Spinal cord (tissue), 10 donors: ENCODE data around the gene KRTAP5-3. TPM values are rescaled to one million over a fixed set of nuclear protein-coding genes. Genes with fewer than 3 reads are reported as not detected.
"Not testable (repeated sequence)": the region's sequence is repeated elsewhere in the genome, so short reads cannot be mapped to it uniquely, and the experiment has no call there.

Experiments used
- DNase-seq, 6 donors: peaks; one replicate each; pipeline versions ENCODE4 v3.0.0 to v3.0.0-alpha.2; 2013 to 2015; ENCODE audit warnings: low spot score in 6 of 6, low read depth in 4 of 6
- H3K27ac ChIP-seq: one replicate; pipeline ENCODE4 v1.5.1; 2013; ENCODE audit warnings: low read depth, low read length, control low read depth
- H3K27me3 ChIP-seq: one replicate; pipeline ENCODE4 v1.6.1; 2013; ENCODE audit warnings: low read length; ENCODE audit not compliant: control insufficient read depth, insufficient read depth
- H3K36me3 ChIP-seq: one replicate; pipeline ENCODE4 v1.6.1; 2013; ENCODE audit warnings: low read length; ENCODE audit not compliant: control insufficient read depth, insufficient read depth
- H3K4me1 ChIP-seq: one replicate; pipeline ENCODE4 v1.6.1; 2013; ENCODE audit warnings: low read length; ENCODE audit not compliant: control insufficient read depth, insufficient read depth
- H3K4me3 ChIP-seq: one replicate; pipeline ENCODE4 v1.5.1; 2013; ENCODE audit warnings: low read depth, low read length, control low read depth
- H3K9me3 ChIP-seq: one replicate; pipeline ENCODE4 v1.6.1; 2013; ENCODE audit warnings: low read length; ENCODE audit not compliant: control insufficient read depth, insufficient read depth
- WGBS: methylation state at CpG from one replicate; pipeline ENCODE4 v1.1.5; 2013; ENCODE audit warnings: missing lambda C conversion rate; ENCODE audit not compliant: insufficient coverage; 5-methylcytosine and 5-hydroxymethylcytosine counted together
- polyA plus RNA-seq, 2 donors: library from polyadenylated mRNA; unstranded; fragments of 120-200 nt; gene quantifications; one replicate each; pipeline ENCODE4 v1.2.1, GENCODE V29; 2013; ENCODE audit not compliant: insufficient read length in 2 of 2
- total RNA-seq, 2 donors: library from RNA; depleted of rRNA in 1 of 2; stranded (reverse); fragments of 120-200 nt in 1 of 2; fragments of >200 nt in 1 of 2; gene quantifications; one replicate each; pipeline versions ENCODE4 v1.2.3 to v1.2.4, GENCODE V29; 2013 to 2014
- donor health status: healthy.

The KRTAP5-3 gene
- total and polyA plus RNA-seq, 4 donors: not detected

DNA sequence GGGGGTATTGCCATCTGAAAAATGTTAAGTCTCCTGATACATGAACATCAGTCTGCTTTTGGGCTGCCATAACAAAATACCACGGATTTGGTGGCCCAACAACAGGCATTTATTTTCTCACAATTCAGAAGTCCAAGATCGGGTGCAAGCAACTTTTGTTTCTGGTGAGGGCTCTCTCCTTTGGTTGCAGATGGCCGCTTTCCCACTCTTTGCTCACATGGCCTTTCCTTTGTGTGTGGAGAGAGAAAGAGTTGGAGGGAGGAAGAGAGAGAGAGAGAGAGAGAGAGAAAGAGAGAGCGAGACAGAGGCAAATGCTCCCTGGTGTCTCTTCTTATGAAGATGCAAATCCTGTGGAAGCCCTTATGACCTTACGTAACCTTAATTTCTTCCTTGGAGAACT is 7.6 kb downstream of the KRTAP5-3 start:
- H3K9me3 ChIP-seq: no peaks in the 10 kb centered on the region
- no peak for DNase-seq
- H3K4me1 ChIP-seq: no peaks in the 10 kb centered on the region
- H3K36me3 ChIP-seq: peaks cover 11% of the 10 kb centered on the region
- 72% methylated on average over 3 of the region's 5 CpGs for WGBS
- no peak overlapping the region for H3K27ac ChIP-seq
- no peak overlapping the region for H3K4me3 ChIP-seq
- H3K27me3 ChIP-seq: no peaks in the 10 kb centered on the region

- H3K36me3 ChIP-seq: peaks cover 11% of the 10 kb centered on the region
- WGBS: no CpG with 5 or more reads among the region's 6 CpGs
- no peak overlapping the region for H3K27ac ChIP-seq
- DNase-seq: no peak
- no peaks in the 10 kb centered on the region for H3K4me1 ChIP-seq
- H3K4me3 ChIP-seq: no peak overlapping the region
- no peaks in the 10 kb centered on the region for H3K27me3 ChIP-seq
- H3K9me3 ChIP-seq: no peaks in the 10 kb centered on the region
These were observed 9.4 kb downstream of the KRTAP5-3 start for GRCh38 chr11:1598816-1599215.

- WGBS: 50% methylated on average over 1 of the region's 3 CpGs
- not testable (repeated sequence) for H3K9me3 ChIP-seq, H3K27me3 ChIP-seq, H3K4me3 ChIP-seq, H3K27ac ChIP-seq, DNase-seq, H3K4me1 ChIP-seq
- peaks cover 11% of the 10 kb centered on the region for H3K36me3 ChIP-seq
These were observed 9.9 kb downstream of the KRTAP5-3 start for GRCh38 chr11:1598406-1598805.

DNA sequence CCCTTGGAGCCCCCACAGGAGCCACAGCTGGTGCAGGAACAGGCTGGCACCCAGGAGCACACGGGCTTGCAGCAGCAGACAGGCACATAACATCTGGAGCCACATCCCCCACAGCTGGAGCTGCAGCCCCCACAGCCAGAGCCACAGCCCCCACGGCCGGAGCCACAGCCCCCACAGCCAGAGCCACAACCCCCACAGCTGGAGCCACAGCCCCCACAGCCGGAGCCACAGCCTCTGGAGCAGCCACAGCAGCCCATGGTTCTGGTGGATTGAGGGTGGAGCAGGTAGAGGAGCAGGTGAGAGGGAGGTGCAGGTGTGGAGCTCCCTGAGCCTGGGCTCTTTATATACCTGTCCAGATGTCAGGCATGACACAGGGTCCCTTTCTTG is 10.3 kb downstream of the KRTAP5-3 start, which contains the start of gene KRTAP5-2:
KRTAP5-2 (minus strand) TSS at position 301 of the 387 bp plus-strand sequence; CDS start at position 257, 44 bp downstream.
- Histone ChIP-seq H3K27ac (no peak within 1 kb of the TSS), H3K4me1 (no peaks in the 10 kb centered on the region), H3K9me3 (no peaks in the 10 kb centered on the region), H3K27me3 (no peaks in the 10 kb centered on the region), H3K4me3 (no peak within 1 kb of the TSS), H3K36me3 (peaks cover 11% of the 10 kb centered on the region)
- DNase-seq: no peak
- 100% methylated on average over 1 of the region's 4 CpGs for WGBS

- Histone ChIP-seq H3K27me3 (no peaks in the 10 kb centered on the region), H3K27ac (no peak overlapping the region), H3K4me1 (no peaks in the 10 kb centered on the region), H3K9me3 (no peaks in the 10 kb centered on the region), H3K4me3 (no peak overlapping the region), H3K36me3 (peaks cover 11% of the 10 kb centered on the region)
- 83% methylated on average over 10 of the region's 10 CpGs for WGBS
- no peak for DNase-seq
These were observed 10.8 kb downstream of the KRTAP5-3 start for GRCh38 chr11:1597331-1597993.

GRCh38 chr11:1596576-1597121 is 11.6 kb downstream of the KRTAP5-3 start:
- peaks cover 11% of the 10 kb centered on the region for H3K36me3 ChIP-seq
- not testable (repeated sequence) for H3K9me3 ChIP-seq, H3K4me1 ChIP-seq, H3K27ac ChIP-seq, H3K27me3 ChIP-seq, DNase-seq, H3K4me3 ChIP-seq
- 54% methylated on average over 12 of the region's 19 CpGs for WGBS

- not testable (repeated sequence) for H3K27me3 ChIP-seq, H3K4me3 ChIP-seq, H3K4me1 ChIP-seq, H3K9me3 ChIP-seq, H3K27ac ChIP-seq
- peaks cover 11% of the 10 kb centered on the region for H3K36me3 ChIP-seq
- peak in 2 of 6 donors; percentile 17 to 76 for DNase-seq
- WGBS: 49% methylated on average over 7 of the region's 11 CpGs
These were observed 12.2 kb downstream of the KRTAP5-3 start for GRCh38 chr11:1595994-1596575.

DNA sequence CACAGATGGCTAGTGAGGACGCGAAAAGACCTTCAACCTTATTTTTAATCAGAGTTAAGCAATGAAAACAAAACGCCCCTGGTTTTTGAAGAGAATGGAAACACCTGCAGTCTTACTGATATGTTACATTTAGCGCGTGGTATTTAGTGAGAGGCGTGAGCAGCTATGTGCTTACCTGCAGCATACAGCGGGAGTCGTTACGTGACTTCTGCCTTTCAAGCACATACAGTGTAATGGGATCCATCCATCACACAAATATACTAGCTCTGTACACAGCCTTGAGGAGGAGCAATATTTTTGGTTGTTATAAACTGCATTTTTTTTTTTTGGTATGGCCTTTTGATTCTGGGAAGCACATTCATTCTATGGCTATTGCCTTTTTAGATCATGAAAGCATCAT is 15.6 kb downstream of the KRTAP5-3 start:
- Histone ChIP-seq H3K36me3 (peaks cover 5% of the 10 kb centered on the region), H3K27me3 (no peaks in the 10 kb centered on the region), H3K4me1 (no peaks in the 10 kb centered on the region), H3K9me3 (no peaks in the 10 kb centered on the region), H3K4me3 (no peak overlapping the region), H3K27ac (no peak overlapping the region)
- WGBS: no CpG with 5 or more reads among the region's 9 CpGs
- DNase-seq: peak in 1 of 6 donors; percentile 56

DNA sequence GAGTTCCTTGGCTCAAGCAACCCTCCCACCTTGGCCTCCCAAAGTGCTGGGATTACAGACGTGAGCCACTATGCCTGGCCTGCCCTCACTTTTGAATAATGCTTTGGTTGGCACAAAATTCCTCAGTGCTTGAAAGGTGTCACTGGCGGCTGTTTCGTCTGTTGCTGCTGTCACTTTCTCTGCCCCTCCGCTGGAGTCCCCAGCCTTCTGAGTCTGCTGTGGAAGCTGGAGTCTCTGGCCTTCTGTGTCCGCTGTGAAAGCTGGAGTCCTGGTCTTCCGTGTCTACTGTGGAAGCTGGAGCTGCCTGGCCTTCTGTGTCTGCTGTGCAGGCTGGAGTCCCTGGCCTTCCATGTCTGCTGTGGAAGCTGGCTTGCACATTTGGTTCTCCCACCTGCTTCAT is 18.3 kb downstream of the KRTAP5-3 start:
- Histone ChIP-seq H3K36me3 (peaks cover 4% of the 10 kb centered on the region), H3K4me1 (no peaks in the 10 kb centered on the region), H3K27me3 (no peaks in the 10 kb centered on the region), H3K27ac (no peak overlapping the region), H3K4me3 (no peak overlapping the region), H3K9me3 (no peaks in the 10 kb centered on the region)
- WGBS: 89% methylated on average over 6 of the region's 6 CpGs
- no peak for DNase-seq
